Adipose tissue (tissue), 3 donors: ENCODE results near the gene SEC22C. TPM values are rescaled to one million over a fixed set of nuclear protein-coding genes. Genes with fewer than 3 reads are reported as not detected.

Experiments used
- H3K27ac ChIP-seq: one replicate; pipeline ENCODE4 v1.5.1; 2013; ENCODE audit warnings: low read depth, low read length
- WGBS, 3 donors: extraction: QIAGEN DNeasy Blood & Tissue Kit; methylation state at CpG; one replicate each; pipeline ENCODE4 v1.1.7; 2013; 5-methylcytosine and 5-hydroxymethylcytosine counted together
- polyA plus RNA-seq, 3 donors: library from polyadenylated mRNA; stranded (reverse); fragments of 200-250 nt; gene quantifications; one replicate each; pipeline ENCODE4 v1.2.3, GENCODE V29; 2013
- donor health status: healthy with polysubstance abuse.
- donor health status: Bipolar disorder and iron deficiency.
- donor health status: healthy.

The SEC22C gene
- polyA plus RNA-seq, 3 donors: 26.0 to 45.0 (median 28.4) TPM

DNA sequence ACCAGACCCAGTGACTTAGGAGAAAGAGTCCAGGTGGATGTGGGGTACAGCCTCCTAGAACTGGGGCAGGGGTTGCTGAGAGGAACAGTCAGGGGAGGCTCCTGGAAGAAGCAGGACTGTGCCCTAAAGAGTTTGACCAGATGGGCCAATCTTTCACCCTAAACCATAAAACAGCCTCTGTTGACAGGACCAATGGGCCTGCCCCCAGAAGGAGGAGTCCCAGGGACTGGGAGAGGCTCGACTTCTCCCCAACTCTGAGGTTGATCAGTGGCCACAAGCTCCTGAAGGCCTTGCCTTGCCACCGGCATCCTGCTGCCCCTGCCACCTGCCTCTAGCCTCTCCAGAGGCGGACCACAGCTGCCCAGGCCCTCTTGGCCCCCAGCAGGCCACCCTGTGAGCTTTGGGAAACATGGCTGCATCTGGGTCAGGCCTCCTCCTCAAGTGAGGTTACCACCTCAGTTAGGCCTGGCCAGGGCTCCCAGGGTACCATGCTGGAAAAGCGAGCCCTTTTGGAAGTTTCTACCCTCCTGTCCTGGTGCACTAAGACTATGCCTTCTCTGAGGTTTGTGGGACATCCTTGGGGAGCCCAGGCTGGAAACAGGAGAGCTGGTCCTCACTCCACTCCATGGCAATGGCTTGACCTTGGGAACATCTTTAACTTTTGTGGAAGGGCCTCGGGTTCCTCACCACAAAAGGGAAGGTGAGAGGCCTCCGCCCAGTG, 76.5 kb downstream of the SEC22C start:
- WGBS, 3 donors: 90 to 96% (median 92%) methylated on average over 6 of the region's 6 CpGs
- no peak overlapping the region for H3K27ac ChIP-seq

GRCh38 chr3:42504334-42505127, 77.2 kb downstream of the SEC22C start:
- no peak overlapping the region for H3K27ac ChIP-seq
- 74 to 81% (median 80%) methylated on average over 10 of the region's 10 CpGs for WGBS, 3 donors

DNA sequence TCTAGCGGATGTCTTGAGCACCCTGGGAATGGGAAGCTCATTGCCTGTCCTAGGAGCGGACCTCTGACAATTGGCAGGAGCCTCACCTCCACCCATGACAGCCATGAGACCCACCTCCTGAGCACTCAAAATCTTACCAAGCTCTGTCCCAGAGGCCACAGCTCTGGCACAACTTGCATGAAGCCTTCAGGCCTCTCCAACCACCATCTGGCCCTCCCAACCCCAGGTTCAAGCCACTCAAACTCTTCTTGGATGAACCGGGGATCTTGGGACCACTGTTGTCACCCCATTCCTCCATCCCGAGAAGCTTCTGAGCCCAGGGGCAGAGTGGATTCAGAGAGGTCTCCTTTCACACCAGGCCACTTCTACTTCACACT, 77.8 kb downstream of the SEC22C start:
- H3K27ac ChIP-seq: no peak overlapping the region
- 79 to 92% (median 84%) methylated on average over 4 of the region's 4 CpGs for WGBS, 3 donors

DNA sequence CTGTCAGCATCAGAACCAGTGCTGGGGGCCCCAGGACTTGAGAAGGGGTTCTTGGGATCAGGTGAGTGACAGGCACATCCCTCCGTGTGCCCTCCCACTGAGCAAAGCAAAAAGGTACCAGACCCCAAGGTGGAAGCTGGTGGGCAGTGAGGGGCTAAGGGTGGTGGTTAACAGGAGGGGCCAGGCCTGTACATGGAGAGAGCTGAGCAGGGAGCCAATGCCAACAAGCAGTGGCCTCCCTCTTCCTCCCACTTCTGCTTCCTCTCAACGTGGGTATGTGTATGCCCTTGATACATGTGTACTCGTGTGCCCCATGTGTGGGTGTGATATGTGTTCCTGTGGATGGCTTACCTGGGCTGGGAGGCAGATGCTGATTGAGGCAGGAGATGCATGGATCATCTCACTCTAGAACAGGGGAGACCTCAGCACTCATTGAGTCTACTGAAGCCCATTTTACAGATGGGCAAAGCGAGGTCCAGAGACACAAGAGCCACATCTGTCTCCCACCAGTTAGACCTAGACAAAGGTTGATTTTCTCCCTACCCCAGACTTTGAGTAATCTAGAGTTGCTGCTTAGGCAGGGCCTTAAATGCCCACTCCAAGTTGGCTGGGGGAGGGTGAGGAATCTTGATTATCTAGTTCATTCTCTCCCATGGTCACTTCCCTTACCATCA, 78.4 kb downstream of the SEC22C start:
- no peak overlapping the region for H3K27ac ChIP-seq
- WGBS, 3 donors: 59 to 89% (median 68%) methylated on average over 4 of the region's 4 CpGs

- WGBS, 3 donors: 7 to 9% (median 9%) methylated on average over 57 to 69 of the region's 69 CpGs
- no peak within 1 kb of the TSS for H3K27ac ChIP-seq
Observed at GRCh38 chr3:42502429-42503250, 79.1 kb downstream of the SEC22C start, which contains the start of gene VIPR1. Gene VIPR1 (plus strand): TSS chr3:42502643. CDS start chr3:42502736, 93 bp downstream.

- WGBS, 3 donors: 1% methylated on average over 46 of the region's 46 CpGs
- no peak overlapping the region for H3K27ac ChIP-seq
Observed at GRCh38 chr3:42501681-42502428, 79.9 kb downstream of the SEC22C start.

DNA sequence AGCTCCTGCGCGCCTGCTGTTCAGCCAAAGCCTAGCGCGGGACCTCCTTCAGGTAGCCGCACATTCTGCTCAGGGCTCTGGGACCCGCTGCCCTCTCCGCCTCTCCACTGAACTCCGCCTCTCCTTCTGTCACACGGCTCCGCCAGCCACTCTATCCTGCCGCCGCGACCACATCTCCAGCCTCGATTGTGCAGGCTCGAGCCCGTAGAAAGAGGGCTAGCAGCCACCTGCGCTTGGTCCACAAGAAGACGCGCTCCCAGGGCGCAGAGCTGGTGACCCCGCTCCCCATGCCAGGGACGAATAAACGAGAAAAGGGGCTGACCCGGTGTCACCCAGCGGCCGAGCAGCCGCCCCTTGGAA, 80.5 kb downstream of the SEC22C start:
- 6 to 8% (median 6%) methylated on average over 27 of the region's 27 CpGs for WGBS, 3 donors
- H3K27ac ChIP-seq: no peak overlapping the region

- 8 to 42% (median 36%) methylated on average over 2 to 4 of the region's 4 CpGs for WGBS, 3 donors
- H3K27ac ChIP-seq: no peak overlapping the region
Observed at GRCh38 chr3:42500909-42501308, 80.9 kb downstream of the SEC22C start.

GRCh38 chr3:42500091-42500490, 81.7 kb downstream of the SEC22C start:
- H3K27ac ChIP-seq: no peak overlapping the region
- 54 to 74% (median 68%) methylated on average over 2 of the region's 2 CpGs for WGBS, 3 donors

DNA sequence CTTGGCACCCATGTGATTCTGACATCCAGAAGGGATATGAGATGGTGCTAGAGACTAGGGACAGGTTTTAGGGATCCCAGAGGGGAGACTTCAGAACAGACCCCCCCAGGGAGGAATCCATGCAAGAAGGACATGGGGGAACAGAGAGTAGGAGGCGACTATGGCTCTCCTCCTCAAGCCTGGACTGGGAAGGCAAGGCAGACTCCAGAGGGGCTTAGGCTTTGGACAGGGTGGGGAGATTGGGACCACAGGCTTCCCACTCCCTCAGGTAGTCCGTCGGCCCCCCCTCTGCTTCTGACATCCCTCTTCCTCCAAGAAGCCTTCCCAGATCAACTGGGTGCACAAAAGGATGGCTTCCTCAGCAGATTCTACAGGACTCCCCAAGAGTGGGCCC, 82.3 kb downstream of the SEC22C start:
- 64 to 100% (median 90%) methylated on average over 3 of the region's 3 CpGs for WGBS, 3 donors
- no peak overlapping the region for H3K27ac ChIP-seq

- no peak overlapping the region for H3K27ac ChIP-seq
- 89 to 90% (median 89%) methylated on average over 13 of the region's 13 CpGs for WGBS, 3 donors
Observed at GRCh38 chr3:42498791-42499477, 82.8 kb downstream of the SEC22C start.

GRCh38 chr3:42498034-42498433, 83.7 kb downstream of the SEC22C start:
- no peak overlapping the region for H3K27ac ChIP-seq
- WGBS, 3 donors: 50 to 79% (median 75%) methylated on average over 1 of the region's 1 CpG

Other genes starting within 250 kb of the SEC22C start
- gene LYZL4, start 171.4 kb downstream of the SEC22C start, polyA plus RNA-seq: not detected
- gene VIPR1, start 79.3 kb downstream of the SEC22C start, polyA plus RNA-seq: 10 to 100 TPM in 1 of 3 donors, 1 to 10 TPM in 2; 1.6 to 12.6 (median 6.9) TPM
- 10 to 100 TPM; 16.3 to 36.0 (median 20.6) TPM for gene SS18L2, start 8.9 kb upstream of the SEC22C start, polyA plus RNA-seq
- gene NKTR, start 18.7 kb upstream of the SEC22C start, polyA plus RNA-seq: 10 to 100 TPM; 15.3 to 27.9 (median 20.2) TPM
- 10 to 100 TPM; 10.5 to 82.4 (median 28.1) TPM for gene ZBTB47, start 71.7 kb upstream of the SEC22C start, polyA plus RNA-seq
- under 1 TPM in 2 of 3 donors, not detected in 1; 0.03 to 0.41 TPM for gene KLHL40, start 103.6 kb upstream of the SEC22C start, polyA plus RNA-seq
- gene HHATL, start 120.8 kb upstream of the SEC22C start, polyA plus RNA-seq: 1 to 10 TPM in 2 of 3 donors, under 1 TPM in 1; 0.15 to 2.0 (median 1.6) TPM
- under 1 TPM; 0.44 to 0.85 (median 0.56) TPM for gene CCDC13, start 191.3 kb upstream of the SEC22C start, polyA plus RNA-seq
- gene HIGD1A, start 222.5 kb upstream of the SEC22C start, polyA plus RNA-seq: 100 to 1,000 TPM in 2 of 3 donors, 10 to 100 TPM in 1; 44.3 to 246 (median 131) TPM
- gene ACKR2, start 227.5 kb upstream of the SEC22C start, polyA plus RNA-seq: 1 to 10 TPM in 2 of 3 donors, under 1 TPM in 1; 0.31 to 2.6 (median 1.7) TPM